Measurements from ENCODE around the gene UGT3A2. TPM values are rescaled to one million over a fixed set of nuclear protein-coding genes. Genes with fewer than 3 reads are reported as not detected.
"Not testable (repeated sequence)": the region's sequence is repeated elsewhere in the genome, so short reads cannot be mapped to it uniquely, and the experiment has no call there.

Gene UGT3A2
- total RNA-seq, 1 donor from 2014 or later, result 10.8 TPM

DNA sequence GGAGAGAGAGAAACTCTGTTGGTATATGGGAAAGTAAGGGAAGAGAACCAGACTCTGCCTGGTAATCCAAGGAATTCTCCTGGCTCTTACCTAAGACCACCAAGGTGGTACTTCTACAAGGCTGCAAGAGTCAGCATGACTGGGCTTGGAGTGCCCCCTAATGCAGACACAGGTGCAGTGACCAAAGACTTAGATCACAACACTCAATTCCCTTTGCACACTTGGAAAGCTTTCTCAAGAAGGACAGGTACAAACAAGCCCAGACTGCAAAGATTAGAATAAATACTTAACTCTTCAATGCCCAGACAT is 25.2 kb downstream of the UGT3A2 start:
- no peak overlapping the region for H3K4me3 Mint-ChIP-seq
- H3K9me3 Mint-ChIP-seq, result no peaks in the 10 kb centered on the region
- Histone ChIP-seq H3K4me1 (no peaks in the 10 kb centered on the region), H3K27me3 (no peaks in the 10 kb centered on the region), H3K9me3 (ENCODE audit: low read depth) (no peaks in the 10 kb centered on the region), H3K36me3 (no peaks in the 10 kb centered on the region), H3F3A (ENCODE audit: low read depth) (no peaks in the 10 kb centered on the region), H3K4me2 (no peak overlapping the region), H3K9ac (no peak overlapping the region), H3K27ac (no peak overlapping the region), H2AFZ (replicated peaks) (no peak overlapping the region), H3K79me2 (ENCODE audit: low read depth) (no peaks in the 10 kb centered on the region), H4K20me1 (ENCODE audit: low read depth) (no peaks in the 10 kb centered on the region), H3K4me3 (no peak overlapping the region)
- DNase-seq (ENCODE audit: low spot score), result peak; percentile 57
- no peak overlapping the region for H3K27ac Mint-ChIP-seq
- no peak for TF ChIP-seq EZH2 (IDR thresholded peaks at IDR 0.05)
- TF ChIP-seq, protein P1, sequence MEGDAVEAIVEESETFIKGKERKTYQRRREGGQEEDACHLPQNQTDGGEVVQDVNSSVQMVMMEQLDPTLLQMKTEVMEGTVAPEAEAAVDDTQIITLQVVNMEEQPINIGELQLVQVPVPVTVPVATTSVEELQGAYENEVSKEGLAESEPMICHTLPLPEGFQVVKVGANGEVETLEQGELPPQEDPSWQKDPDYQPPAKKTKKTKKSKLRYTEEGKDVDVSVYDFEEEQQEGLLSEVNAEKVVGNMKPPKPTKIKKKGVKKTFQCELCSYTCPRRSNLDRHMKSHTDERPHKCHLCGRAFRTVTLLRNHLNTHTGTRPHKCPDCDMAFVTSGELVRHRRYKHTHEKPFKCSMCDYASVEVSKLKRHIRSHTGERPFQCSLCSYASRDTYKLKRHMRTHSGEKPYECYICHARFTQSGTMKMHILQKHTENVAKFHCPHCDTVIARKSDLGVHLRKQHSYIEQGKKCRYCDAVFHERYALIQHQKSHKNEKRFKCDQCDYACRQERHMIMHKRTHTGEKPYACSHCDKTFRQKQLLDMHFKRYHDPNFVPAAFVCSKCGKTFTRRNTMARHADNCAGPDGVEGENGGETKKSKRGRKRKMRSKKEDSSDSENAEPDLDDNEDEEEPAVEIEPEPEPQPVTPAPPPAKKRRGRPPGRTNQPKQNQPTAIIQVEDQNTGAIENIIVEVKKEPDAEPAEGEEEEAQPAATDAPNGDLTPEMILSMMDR (IDR thresholded peaks at IDR 0.05), result peak; percentile 49
- H3K27me3 Mint-ChIP-seq (ENCODE audit: insufficient read depth, low read depth), result no peaks in the 10 kb centered on the region
- no peaks in the 10 kb centered on the region for H3K36me3 Mint-ChIP-seq
- no peaks in the 10 kb centered on the region for H3K4me1 Mint-ChIP-seq

DNA sequence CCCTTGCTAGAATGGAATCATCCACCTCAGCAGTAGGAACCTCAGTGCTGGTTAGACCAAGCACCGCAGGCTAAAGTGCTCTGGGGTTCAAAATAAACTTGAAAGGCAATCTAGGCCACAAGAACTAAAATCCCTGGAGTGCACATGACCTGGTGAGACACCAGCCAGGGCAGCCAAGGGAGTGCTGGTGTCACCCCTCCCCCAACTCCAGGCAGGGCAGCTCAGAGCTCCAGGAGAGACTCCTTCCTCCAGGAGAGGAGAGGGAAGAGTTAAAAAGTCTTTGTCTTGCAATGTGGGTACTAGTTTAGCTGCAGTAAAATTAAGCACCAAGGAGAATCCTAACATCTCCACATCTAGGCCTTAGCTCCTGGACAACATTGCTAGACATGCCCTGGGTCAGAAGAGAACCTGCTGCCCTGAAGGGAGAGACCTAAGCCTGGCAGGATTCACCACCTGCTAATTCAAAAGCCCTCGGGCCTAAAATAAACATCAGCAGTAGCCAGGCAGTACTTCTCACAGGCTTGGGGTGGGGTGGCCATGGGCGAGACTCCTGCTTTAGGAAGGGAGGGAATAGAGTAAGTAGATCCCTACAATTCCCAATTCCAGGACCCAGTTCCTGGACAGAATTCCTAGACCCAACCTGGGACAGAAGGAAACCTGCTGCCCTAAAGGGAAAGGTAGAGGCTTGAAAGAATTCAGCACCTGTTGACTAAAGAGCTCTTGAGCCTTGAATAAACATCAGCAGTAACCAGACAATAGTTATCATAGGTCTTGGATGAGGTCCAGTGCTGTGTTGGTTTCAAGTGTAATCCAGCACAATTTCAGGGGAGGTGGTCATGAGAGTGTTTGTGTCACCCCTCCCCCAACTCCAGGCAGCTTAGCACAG is 25.8 kb downstream of the UGT3A2 start:
- no peaks in the 10 kb centered on the region for H3K27me3 ChIP-seq
- no peak overlapping the region for H3K4me3 Mint-ChIP-seq
- no peaks in the 10 kb centered on the region for H3K36me3 ChIP-seq
- no peak overlapping the region for H3K9ac ChIP-seq
- no peaks in the 10 kb centered on the region for H3K36me3 Mint-ChIP-seq
- H3K27me3 Mint-ChIP-seq (ENCODE audit: insufficient read depth, low read depth), result no peaks in the 10 kb centered on the region
- no peak overlapping the region for H3K27ac ChIP-seq
- no peaks in the 10 kb centered on the region for H3K79me2 ChIP-seq (ENCODE audit: low read depth)
- no peak overlapping the region for H3K4me2 ChIP-seq
- H2AFZ ChIP-seq (replicated peaks), result no peak overlapping the region
- no peaks in the 10 kb centered on the region for H3K9me3 ChIP-seq (ENCODE audit: low read depth)
- no peaks in the 10 kb centered on the region for H4K20me1 ChIP-seq (ENCODE audit: low read depth)
- H3F3A ChIP-seq (ENCODE audit: low read depth), result no peaks in the 10 kb centered on the region
- H3K4me1 ChIP-seq, result no peaks in the 10 kb centered on the region
- H3K4me3 ChIP-seq, result no peak overlapping the region
- no peak for DNase-seq (ENCODE audit: low spot score)
- H3K9me3 Mint-ChIP-seq, result no peaks in the 10 kb centered on the region
- TF ChIP-seq EZH2 (IDR thresholded peaks at IDR 0.05), result no peak
- no peak for TF ChIP-seq EZH2phosphoT487 (IDR thresholded peaks at IDR 0.05)
- TF ChIP-seq, protein P1 (IDR thresholded peaks at IDR 0.05), result no peak
- no peak overlapping the region for H3K27ac Mint-ChIP-seq
- H3K4me1 Mint-ChIP-seq, result no peaks in the 10 kb centered on the region

DNA sequence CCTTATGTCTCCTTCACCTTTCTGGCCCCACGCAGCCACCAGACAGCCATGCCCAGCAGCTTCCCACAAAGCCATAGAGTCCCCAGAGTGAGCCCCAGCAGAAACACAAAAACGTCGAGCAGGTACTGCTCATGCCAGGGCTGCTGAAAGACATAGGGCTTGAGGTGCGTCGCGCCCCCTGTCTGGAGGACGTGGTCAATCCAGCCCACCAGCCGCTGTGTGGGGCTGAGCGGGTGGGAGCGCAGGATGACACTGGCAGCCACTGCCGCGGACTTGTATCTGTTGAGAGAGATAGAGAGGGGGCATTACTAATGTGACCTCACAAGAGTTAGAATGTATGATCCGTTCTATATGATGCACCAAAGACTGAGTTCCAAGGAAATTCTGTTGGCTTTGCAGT is 31.0 kb downstream of the UGT3A2 start:
- Histone ChIP-seq H3K36me3 (no peaks in the 10 kb centered on the region), H2AFZ (replicated peaks) (no peak overlapping the region), H3K9ac (no peak overlapping the region), H3K27me3 (no peaks in the 10 kb centered on the region), H3K27ac (no peak overlapping the region), H3K4me2 (no peak overlapping the region), H3F3A (ENCODE audit: low read depth) (no peaks in the 10 kb centered on the region), H3K4me1 (no peaks in the 10 kb centered on the region), H3K4me3 (no peak overlapping the region), H3K79me2 (ENCODE audit: low read depth) (no peaks in the 10 kb centered on the region), H4K20me1 (ENCODE audit: low read depth) (no peaks in the 10 kb centered on the region), H3K9me3 (ENCODE audit: low read depth) (no peaks in the 10 kb centered on the region)
- Mint-ChIP-seq H3K4me1 (no peaks in the 10 kb centered on the region), H3K9me3 (no peaks in the 10 kb centered on the region), H3K27me3 (ENCODE audit: insufficient read depth, low read depth) (no peaks in the 10 kb centered on the region), H3K27ac (no peak overlapping the region), H3K36me3 (no peaks in the 10 kb centered on the region), H3K4me3 (no peak overlapping the region)
- DNase-seq (ENCODE audit: low spot score), result no peak
- no peak for TF ChIP-seq EZH2phosphoT487 (IDR thresholded peaks at IDR 0.05)
- TF ChIP-seq, protein P1 (IDR thresholded peaks at IDR 0.05), result no peak
- TF ChIP-seq EZH2 (IDR thresholded peaks at IDR 0.05), result no peak

DNA sequence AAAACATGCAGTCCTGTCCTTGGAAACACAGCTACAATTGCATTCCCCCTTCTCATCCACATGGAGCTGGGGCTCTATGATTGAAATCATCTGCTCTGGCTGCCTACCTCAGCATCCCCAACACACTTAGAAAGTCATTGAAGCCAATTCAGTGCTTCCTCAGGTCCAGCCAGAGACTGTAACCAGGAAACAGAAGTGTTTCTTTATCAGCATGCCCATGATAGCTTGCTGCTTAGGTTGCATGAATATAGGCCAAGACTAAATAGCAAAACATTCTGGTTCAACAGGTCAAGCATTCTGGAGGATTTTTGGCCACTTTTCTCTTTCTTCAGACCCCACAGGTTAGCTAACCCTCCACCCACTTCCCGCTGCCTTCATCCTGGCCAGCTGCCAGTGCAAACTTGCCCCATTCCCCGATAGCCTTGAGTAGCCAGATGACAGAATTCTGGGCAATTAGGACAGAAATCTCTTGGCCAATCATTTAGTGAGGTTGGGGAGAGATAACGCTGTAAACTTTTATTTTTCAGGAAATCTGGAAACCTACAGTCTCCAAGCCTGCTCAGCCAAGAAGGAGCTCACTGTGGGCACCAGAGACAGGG is 32.0 kb downstream of the UGT3A2 start:
- not testable (repeated sequence) for H3K9me3 ChIP-seq (ENCODE audit: low read depth); H3K27me3 ChIP-seq; H3K79me2 ChIP-seq (ENCODE audit: low read depth); H3K36me3 ChIP-seq; H3K27ac ChIP-seq; H3K27ac Mint-ChIP-seq; H4K20me1 ChIP-seq (ENCODE audit: low read depth); H3K4me3 ChIP-seq; H3K36me3 Mint-ChIP-seq; H3K9ac ChIP-seq; H3K27me3 Mint-ChIP-seq (ENCODE audit: insufficient read depth, low read depth); H3K4me1 Mint-ChIP-seq; H3K4me2 ChIP-seq; H2AFZ ChIP-seq (replicated peaks); DNase-seq (ENCODE audit: low spot score); H3F3A ChIP-seq (ENCODE audit: low read depth); H3K4me1 ChIP-seq; H3K9me3 Mint-ChIP-seq; H3K4me3 Mint-ChIP-seq

Data from neural progenitor cell (in vitro differentiated cells).